Measurements from ENCODE around the gene OXSM.

GRCh38 chr3:25831578-25831977, 41.7 kb downstream of the OXSM start:
- peak; percentile 63 for TF ChIP-seq CTCF (IDR thresholded peaks at IDR 0.05; ENCODE audit: low read depth, low read length)
- TF ChIP-seq EZH2phosphoT487 (IDR thresholded peaks at IDR 0.05; ENCODE audit: low read depth) = no peak

Data from OCI-LY3 (cell line).